ENCODE data around the gene MAN1C1. TPM values are rescaled to one million over a fixed set of nuclear protein-coding genes. Genes with fewer than 3 reads are reported as not detected.

The MAN1C1 gene
- polyA plus RNA-seq, 4 donors, result 14.5 to 21.7 (median 18.5) TPM

GRCh38 chr1:25612421-25612820 is 4.2 kb upstream of the MAN1C1 start:
- DNase-seq (ENCODE audit: low read depth in 4 of 4, low spot score in 2 of 4), result no peak

- no peak for DNase-seq (ENCODE audit: low read depth in 4 of 4, low spot score in 2 of 4)
Observed at GRCh38 chr1:25613091-25613490, 3.5 kb upstream of the MAN1C1 start.

- no peak for DNase-seq (ENCODE audit: low read depth in 4 of 4, low spot score in 2 of 4)
Observed at GRCh38 chr1:25614501-25615171, 2.0 kb upstream of the MAN1C1 start.

- DNase-seq (ENCODE audit: low read depth in 4 of 4, low spot score in 2 of 4), result no peak
Observed at GRCh38 chr1:25615172-25615541, 1.4 kb upstream of the MAN1C1 start.

- no peak for DNase-seq (ENCODE audit: low read depth in 4 of 4, low spot score in 2 of 4)
Observed at GRCh38 chr1:25615563-25616094, 962 bp upstream of the MAN1C1 start.

GRCh38 chr1:25616987-25617624 is 515 bp downstream of the MAN1C1 start:
- DNase-seq (ENCODE audit: low read depth in 4 of 4, low spot score in 2 of 4), result no peak

- no peak for DNase-seq (ENCODE audit: low read depth in 4 of 4, low spot score in 2 of 4)
Observed at GRCh38 chr1:25617625-25618432, 1.2 kb downstream of the MAN1C1 start.

GRCh38 chr1:25618433-25618808 is 1.8 kb downstream of the MAN1C1 start:
- DNase-seq (ENCODE audit: low read depth in 4 of 4, low spot score in 2 of 4), result no peak

- DNase-seq (ENCODE audit: low read depth in 4 of 4, low spot score in 2 of 4), result no peak
Observed at GRCh38 chr1:25619101-25619890, 2.7 kb downstream of the MAN1C1 start.

GRCh38 chr1:25620211-25620610 is 3.6 kb downstream of the MAN1C1 start:
- DNase-seq (ENCODE audit: low read depth in 4 of 4, low spot score in 2 of 4), result no peak

- no peak for DNase-seq (ENCODE audit: low read depth in 4 of 4, low spot score in 2 of 4)
Observed at GRCh38 chr1:25620701-25621350, 4.2 kb downstream of the MAN1C1 start.

- DNase-seq (ENCODE audit: low read depth in 4 of 4, low spot score in 2 of 4), result no peak
Observed at GRCh38 chr1:25621876-25622275, 5.3 kb downstream of the MAN1C1 start.

- DNase-seq (ENCODE audit: low read depth in 4 of 4, low spot score in 2 of 4), result no peak
Observed at GRCh38 chr1:25622531-25622930, 5.9 kb downstream of the MAN1C1 start.

GRCh38 chr1:25623007-25623406 is 6.4 kb downstream of the MAN1C1 start:
- DNase-seq (ENCODE audit: low read depth in 4 of 4, low spot score in 2 of 4), result no peak

- DNase-seq (ENCODE audit: low read depth in 4 of 4, low spot score in 2 of 4), result no peak
Observed at GRCh38 chr1:25623731-25624130, 7.1 kb downstream of the MAN1C1 start.

- no peak for DNase-seq (ENCODE audit: low read depth in 4 of 4, low spot score in 2 of 4)
Observed at GRCh38 chr1:25624156-25624555, 7.6 kb downstream of the MAN1C1 start.

- DNase-seq (ENCODE audit: low read depth in 4 of 4, low spot score in 2 of 4), result no peak
Observed at GRCh38 chr1:25624604-25625003, 8.0 kb downstream of the MAN1C1 start.

- no peak for DNase-seq (ENCODE audit: low read depth in 4 of 4, low spot score in 2 of 4)
Observed at GRCh38 chr1:25626018-25626417, 9.4 kb downstream of the MAN1C1 start.

GRCh38 chr1:25628741-25629421 is 12.3 kb downstream of the MAN1C1 start:
- no peak for DNase-seq (ENCODE audit: low read depth in 4 of 4, low spot score in 2 of 4)

GRCh38 chr1:25629836-25630235 is 13.2 kb downstream of the MAN1C1 start:
- DNase-seq (ENCODE audit: low read depth in 4 of 4, low spot score in 2 of 4), result no peak

All from left renal cortex interstitium (tissue), 4 donors.